Left ventricle myocardium inferior (tissue), 1 donor: ENCODE results near the gene OR4L1. TPM values are rescaled to one million over a fixed set of nuclear protein-coding genes. Genes with fewer than 3 reads are reported as not detected.

Experiments
- total RNA-seq: library from RNA; stranded (reverse); fragmentation: NEBNext Ultra II Directional; extraction: Animal tissue kit (Norgen Biotek cat#: 25700); gene quantifications from one replicate; pipeline ENCODE4 v1.2.1, GENCODE V29; 2021
- donor health status: DM: no; HTN: yes; CAD: no; lungs with severe emphysema.

OR4L1 gene
- total RNA-seq, 1 donor from 2014 or later = not detected

Other genes starting within 250 kb of the OR4L1 start
- gene OR4K2, start 184.9 kb upstream of the OR4L1 start, total RNA-seq = not detected
- not detected for gene OR4K5, start 139.4 kb upstream of the OR4L1 start, total RNA-seq
- gene OR4K1, start 129.1 kb upstream of the OR4L1 start, total RNA-seq = not detected
- gene OR4K15, start 84.5 kb upstream of the OR4L1 start, total RNA-seq = not detected
- not detected for gene OR4Q2, start 57.9 kb upstream of the OR4L1 start, total RNA-seq
- not detected for gene OR4K14, start 40.7 kb upstream of the OR4L1 start, total RNA-seq
- not detected for gene OR4K13, start 24.0 kb upstream of the OR4L1 start, total RNA-seq
- not detected for gene OR4K17, start 50.7 kb downstream of the OR4L1 start, total RNA-seq
- not detected for gene OR4N5, start 78.8 kb downstream of the OR4L1 start, total RNA-seq
- not detected for gene OR11G2, start 130.9 kb downstream of the OR4L1 start, total RNA-seq
- gene OR11H6, start 163.7 kb downstream of the OR4L1 start, total RNA-seq = not detected
- gene OR11H7, start 168.9 kb downstream of the OR4L1 start, total RNA-seq = not detected
- not detected for gene OR11H4, start 179.2 kb downstream of the OR4L1 start, total RNA-seq
- gene TTC5, start 245.9 kb downstream of the OR4L1 start, total RNA-seq = 12.0 TPM